ENCODE data around the gene MTLN. TPM values are rescaled to one million over a fixed set of nuclear protein-coding genes. Genes with fewer than 3 reads are reported as not detected.

The MTLN gene, protein sequence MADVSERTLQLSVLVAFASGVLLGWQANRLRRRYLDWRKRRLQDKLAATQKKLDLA
- 39.1 and 45.6 TPM in 2 replicates for polyA plus RNA-seq (2012; rRNA removed)
- polyA plus RNA-seq (2012; cell fraction: cytosol; rRNA removed): 27.0 and 33.1 TPM in 2 replicates
- 10.5 and 40.1 TPM in 2 replicates for polyA plus RNA-seq (2012; cell fraction: nucleus; rRNA removed)

DNA sequence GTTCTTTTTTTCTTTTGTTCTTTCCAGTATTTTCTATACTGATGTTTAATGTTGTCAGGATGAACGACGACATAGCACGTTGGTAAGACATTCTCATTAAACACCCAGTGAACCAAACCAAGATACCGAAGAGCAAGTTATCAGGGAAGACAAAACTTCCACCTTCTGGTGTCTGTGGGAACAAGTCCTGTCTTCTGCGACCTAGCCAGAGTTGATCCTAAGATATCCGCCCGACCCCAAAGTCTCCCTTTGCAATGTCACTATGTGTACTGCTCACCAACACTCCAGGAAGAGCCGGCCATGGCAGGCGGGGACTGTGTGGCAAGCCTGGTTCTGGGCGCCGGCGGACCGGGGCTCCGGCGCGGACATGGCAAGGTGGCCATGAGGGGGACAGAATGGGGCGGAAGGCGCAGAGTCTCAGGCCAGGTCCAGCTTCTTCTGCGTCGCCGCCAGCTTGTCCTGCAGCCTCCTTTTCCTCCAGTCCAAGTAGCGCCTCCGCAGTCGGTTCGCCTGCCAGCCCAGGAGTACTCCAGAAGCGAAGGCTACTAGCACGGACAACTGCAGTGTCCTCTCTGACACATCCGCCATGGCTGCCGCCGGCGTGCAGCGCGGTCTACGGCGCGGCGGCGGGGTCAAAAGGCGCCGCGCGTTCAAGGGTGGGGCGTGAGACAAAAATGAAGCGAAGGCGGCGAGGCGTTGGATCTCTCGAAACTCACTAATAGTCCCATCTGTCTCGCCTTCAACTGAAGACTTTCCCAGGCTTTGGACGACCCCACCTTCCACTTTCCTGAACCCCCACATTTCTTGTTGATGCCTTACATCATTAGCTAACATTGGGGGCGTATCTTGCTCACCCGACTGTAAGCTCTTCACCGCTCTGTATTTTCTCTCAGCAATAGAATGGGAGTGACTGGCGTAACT is at the start of gene MTLN:
Gene MTLN (minus strand): TSS at position 610 of the 921 bp plus-strand sequence. CDS start 22 bp downstream, at position 588.
- H3K9me2 ChIP-seq: no peaks in the 10 kb centered on the region
- H3K9ac ChIP-seq: peak within 1 kb of the TSS; percentile 80
- peak within 1 kb of the TSS; percentile 92 for H3K4me3 ChIP-seq (ENCODE audit: low read depth in 2 of 2, low read length in 1 of 2)
- WGBS (ENCODE audit: low lambda C conversion rate): 3% methylated on average over 34 of the region's 54 CpGs
- no peaks in the 10 kb centered on the region; the same call in 1 of the 2 replicates for H3K27me3 ChIP-seq (ENCODE audit: insufficient read depth)
- H3K79me2 ChIP-seq (ENCODE audit: insufficient read depth): peaks cover 21% of the 10 kb centered on the region; the same call in 1 of the 2 replicates
- TF ChIP-seq EP300 (IDR thresholded peaks at IDR 0.05; ENCODE audit: borderline replicate concordance in 1 of 2, low read depth in 1 of 2, low read length in 1 of 2): peak in 1 of 2 experiments; percentile 25; a peak in 1 of 4 replicates
- TF ChIP-seq GABPA (IDR thresholded peaks at IDR 0.05; ENCODE audit: low read depth): 0 out of 2 replicates have a peak, but pooled peaks have one; percentile 22
- TF ChIP-seq NFIC (IDR thresholded peaks at IDR 0.05; ENCODE audit: borderline replicate concordance): no peak
- peak; percentile 28 for TF ChIP-seq CHD2 (IDR thresholded peaks at IDR 0.05; ENCODE audit: low read length, partially characterized antibody)
- TF ChIP-seq POLR2AphosphoS5 (IDR thresholded peaks at IDR 0.05; ENCODE audit: low read depth, low read length): peak; percentile 91
- TF ChIP-seq, protein P1, sequence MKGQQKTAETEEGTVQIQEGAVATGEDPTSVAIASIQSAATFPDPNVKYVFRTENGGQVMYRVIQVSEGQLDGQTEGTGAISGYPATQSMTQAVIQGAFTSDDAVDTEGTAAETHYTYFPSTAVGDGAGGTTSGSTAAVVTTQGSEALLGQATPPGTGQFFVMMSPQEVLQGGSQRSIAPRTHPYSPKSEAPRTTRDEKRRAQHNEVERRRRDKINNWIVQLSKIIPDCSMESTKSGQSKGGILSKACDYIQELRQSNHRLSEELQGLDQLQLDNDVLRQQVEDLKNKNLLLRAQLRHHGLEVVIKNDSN (IDR thresholded peaks at IDR 0.05; ENCODE audit: borderline replicate concordance, low read depth): 0 out of 2 replicates have a peak, but pooled peaks have one; percentile 28
- TF ChIP-seq, protein P2, sequence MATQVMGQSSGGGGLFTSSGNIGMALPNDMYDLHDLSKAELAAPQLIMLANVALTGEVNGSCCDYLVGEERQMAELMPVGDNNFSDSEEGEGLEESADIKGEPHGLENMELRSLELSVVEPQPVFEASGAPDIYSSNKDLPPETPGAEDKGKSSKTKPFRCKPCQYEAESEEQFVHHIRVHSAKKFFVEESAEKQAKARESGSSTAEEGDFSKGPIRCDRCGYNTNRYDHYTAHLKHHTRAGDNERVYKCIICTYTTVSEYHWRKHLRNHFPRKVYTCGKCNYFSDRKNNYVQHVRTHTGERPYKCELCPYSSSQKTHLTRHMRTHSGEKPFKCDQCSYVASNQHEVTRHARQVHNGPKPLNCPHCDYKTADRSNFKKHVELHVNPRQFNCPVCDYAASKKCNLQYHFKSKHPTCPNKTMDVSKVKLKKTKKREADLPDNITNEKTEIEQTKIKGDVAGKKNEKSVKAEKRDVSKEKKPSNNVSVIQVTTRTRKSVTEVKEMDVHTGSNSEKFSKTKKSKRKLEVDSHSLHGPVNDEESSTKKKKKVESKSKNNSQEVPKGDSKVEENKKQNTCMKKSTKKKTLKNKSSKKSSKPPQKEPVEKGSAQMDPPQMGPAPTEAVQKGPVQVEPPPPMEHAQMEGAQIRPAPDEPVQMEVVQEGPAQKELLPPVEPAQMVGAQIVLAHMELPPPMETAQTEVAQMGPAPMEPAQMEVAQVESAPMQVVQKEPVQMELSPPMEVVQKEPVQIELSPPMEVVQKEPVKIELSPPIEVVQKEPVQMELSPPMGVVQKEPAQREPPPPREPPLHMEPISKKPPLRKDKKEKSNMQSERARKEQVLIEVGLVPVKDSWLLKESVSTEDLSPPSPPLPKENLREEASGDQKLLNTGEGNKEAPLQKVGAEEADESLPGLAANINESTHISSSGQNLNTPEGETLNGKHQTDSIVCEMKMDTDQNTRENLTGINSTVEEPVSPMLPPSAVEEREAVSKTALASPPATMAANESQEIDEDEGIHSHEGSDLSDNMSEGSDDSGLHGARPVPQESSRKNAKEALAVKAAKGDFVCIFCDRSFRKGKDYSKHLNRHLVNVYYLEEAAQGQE (IDR thresholded peaks at IDR 0.05; ENCODE audit: low read depth, low read length): peak; percentile 55
- peak; percentile 89 for TF ChIP-seq TAF1 (IDR thresholded peaks at IDR 0.05; ENCODE audit: borderline replicate concordance, low read depth, low read length)
- TF ChIP-seq SIN3A (IDR thresholded peaks at IDR 0.05; ENCODE audit: borderline replicate concordance, low read depth, low read length): peak; percentile 97
- no peak for TF ChIP-seq FOXJ3 (CRISPR knock-in tag; IDR thresholded peaks at IDR 0.05)
- TF ChIP-seq, protein P3, sequence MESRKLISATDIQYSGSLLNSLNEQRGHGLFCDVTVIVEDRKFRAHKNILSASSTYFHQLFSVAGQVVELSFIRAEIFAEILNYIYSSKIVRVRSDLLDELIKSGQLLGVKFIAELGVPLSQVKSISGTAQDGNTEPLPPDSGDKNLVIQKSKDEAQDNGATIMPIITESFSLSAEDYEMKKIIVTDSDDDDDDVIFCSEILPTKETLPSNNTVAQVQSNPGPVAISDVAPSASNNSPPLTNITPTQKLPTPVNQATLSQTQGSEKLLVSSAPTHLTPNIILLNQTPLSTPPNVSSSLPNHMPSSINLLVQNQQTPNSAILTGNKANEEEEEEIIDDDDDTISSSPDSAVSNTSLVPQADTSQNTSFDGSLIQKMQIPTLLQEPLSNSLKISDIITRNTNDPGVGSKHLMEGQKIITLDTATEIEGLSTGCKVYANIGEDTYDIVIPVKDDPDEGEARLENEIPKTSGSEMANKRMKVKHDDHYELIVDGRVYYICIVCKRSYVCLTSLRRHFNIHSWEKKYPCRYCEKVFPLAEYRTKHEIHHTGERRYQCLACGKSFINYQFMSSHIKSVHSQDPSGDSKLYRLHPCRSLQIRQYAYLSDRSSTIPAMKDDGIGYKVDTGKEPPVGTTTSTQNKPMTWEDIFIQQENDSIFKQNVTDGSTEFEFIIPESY (IDR thresholded peaks at IDR 0.05; ENCODE audit: borderline replicate concordance, low read depth): peak; percentile 60; the same call in 1 of the 2 replicates
- TF ChIP-seq TEAD4 (IDR thresholded peaks at IDR 0.05; ENCODE audit: borderline replicate concordance, insufficient read depth): no peak
- no peak for TF ChIP-seq RCOR1 (IDR thresholded peaks at IDR 0.05; ENCODE audit: low read length)
- no peak for TF ChIP-seq JUND (IDR thresholded peaks at IDR 0.05)
- peak; percentile 72 for TF ChIP-seq ELF1 (IDR thresholded peaks at IDR 0.05)
- TF ChIP-seq YY1 (IDR thresholded peaks at IDR 0.05; ENCODE audit: low read depth): peak; percentile 96
- no peak for TF ChIP-seq RXRA (IDR thresholded peaks at IDR 0.05; ENCODE audit: borderline replicate concordance, low read depth)
- TF ChIP-seq, protein P4, sequence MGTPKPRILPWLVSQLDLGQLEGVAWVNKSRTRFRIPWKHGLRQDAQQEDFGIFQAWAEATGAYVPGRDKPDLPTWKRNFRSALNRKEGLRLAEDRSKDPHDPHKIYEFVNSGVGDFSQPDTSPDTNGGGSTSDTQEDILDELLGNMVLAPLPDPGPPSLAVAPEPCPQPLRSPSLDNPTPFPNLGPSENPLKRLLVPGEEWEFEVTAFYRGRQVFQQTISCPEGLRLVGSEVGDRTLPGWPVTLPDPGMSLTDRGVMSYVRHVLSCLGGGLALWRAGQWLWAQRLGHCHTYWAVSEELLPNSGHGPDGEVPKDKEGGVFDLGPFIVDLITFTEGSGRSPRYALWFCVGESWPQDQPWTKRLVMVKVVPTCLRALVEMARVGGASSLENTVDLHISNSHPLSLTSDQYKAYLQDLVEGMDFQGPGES (IDR thresholded peaks at IDR 0.05; ENCODE audit: low read depth, low read length): no peak
- TF ChIP-seq, protein P5, sequence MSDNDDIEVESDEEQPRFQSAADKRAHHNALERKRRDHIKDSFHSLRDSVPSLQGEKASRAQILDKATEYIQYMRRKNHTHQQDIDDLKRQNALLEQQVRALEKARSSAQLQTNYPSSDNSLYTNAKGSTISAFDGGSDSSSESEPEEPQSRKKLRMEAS (IDR thresholded peaks at IDR 0.05; ENCODE audit: low read depth): peak; percentile 97
- TF ChIP-seq RFX5 (IDR thresholded peaks at IDR 0.05; ENCODE audit: low read length): no peak
- TF ChIP-seq MXI1 (IDR thresholded peaks at IDR 0.05; ENCODE audit: low read depth, low read length): peak; percentile 96
- H3K27ac ChIP-seq (ENCODE audit: low read depth in 2 of 2, low read length in 1 of 2): peak within 1 kb of the TSS; percentile 65 to 86
- peaks cover 0 to 5% of the 10 kb centered on the region in 2 experiments; a peak in 1 of 4 replicates for H3K4me1 ChIP-seq (ENCODE audit: control insufficient read depth in 1 of 2, insufficient read depth in 2 of 2, low read depth in 1 of 2, low read length in 1 of 2)
- H3F3A ChIP-seq (replicated peaks; ENCODE audit: insufficient read depth): no peaks in the 10 kb centered on the region
- no peaks in the 10 kb centered on the region for H4K20me1 ChIP-seq (ENCODE audit: insufficient read depth)
- ChIA-PET POLR2A (no interaction called here), CTCF (interaction anchor here (1.1 to 1.2 kb wide), 2 partner anchors 13 to 55 kb away, joined by 3 read pairs; no protein-coding TSS in a partner anchor)
- H3K36me3 ChIP-seq (replicated peaks in 1 of 2; ENCODE audit: control insufficient read depth in 1 of 2, insufficient read depth in 2 of 2, low read length in 1 of 2): peaks cover 8 to 10% of the 10 kb centered on the region in 2 experiments
- H2AFZ ChIP-seq (ENCODE audit: low read depth): peak within 1 kb of the TSS; percentile 86
- peak within 1 kb of the TSS; percentile 88 for H3K4me2 ChIP-seq
- peak; percentile 83 for DNase-seq
- H3K9me3 ChIP-seq: no peaks in the 10 kb centered on the region

Measured in SK-N-SH (cell line).